ENCODE data around the gene C1orf87.
"Not testable (repeated sequence)": the region's sequence is repeated elsewhere in the genome, so short reads cannot be mapped to it uniquely, and the experiment has no call there.

The C1orf87 gene

GRCh38 chr1:59978511-59978910 lies 95.1 kb downstream of the C1orf87 start:
- H3K4me3 ChIP-seq = no peak overlapping the region
- H3K36me3 ChIP-seq (ENCODE audit: insufficient read depth, low read length) = no peaks in the 10 kb centered on the region
- DNase-seq (ENCODE audit: low read depth, low spot score) = no peak
- TF ChIP-seq EZH2 (IDR thresholded peaks at IDR 0.05) (no peak), FOXP2 (optimal IDR thresholded peaks at IDR 0.05; ENCODE audit: control extremely low read depth, extremely low read length, insufficient read depth) (no peak), POLR2AphosphoS5 (IDR thresholded peaks at IDR 0.05; ENCODE audit: borderline replicate concordance, low read depth, low read length) (no peak)
- no peak overlapping the region for H3K27ac ChIP-seq
- H3K9me3 ChIP-seq (ENCODE audit: low read depth, low read length) = no peaks in the 10 kb centered on the region
- H3K9ac ChIP-seq (ENCODE audit: insufficient read length) = no peak overlapping the region

GRCh38 chr1:59978026-59978425 lies 95.5 kb downstream of the C1orf87 start:
- Histone ChIP-seq H3K9ac (ENCODE audit: insufficient read length) (no peak overlapping the region), H3K9me3 (ENCODE audit: low read depth, low read length) (no peaks in the 10 kb centered on the region), H3K36me3 (ENCODE audit: insufficient read depth, low read length) (no peaks in the 10 kb centered on the region), H3K4me3 (no peak overlapping the region), H3K27ac (no peak overlapping the region)
- no peak for DNase-seq (ENCODE audit: low read depth, low spot score)
- TF ChIP-seq FOXP2 (optimal IDR thresholded peaks at IDR 0.05; ENCODE audit: control extremely low read depth, extremely low read length, insufficient read depth) (no peak), EZH2 (IDR thresholded peaks at IDR 0.05) (no peak), POLR2AphosphoS5 (IDR thresholded peaks at IDR 0.05; ENCODE audit: borderline replicate concordance, low read depth, low read length) (no peak)

GRCh38 chr1:59977075-59977410 lies 96.5 kb downstream of the C1orf87 start:
- Histone ChIP-seq H3K36me3 (ENCODE audit: insufficient read depth, low read length) (no peaks in the 10 kb centered on the region), H3K9ac (ENCODE audit: insufficient read length) (no peak overlapping the region), H3K9me3 (ENCODE audit: low read depth, low read length) (no peaks in the 10 kb centered on the region), H3K27ac (no peak overlapping the region), H3K4me3 (peak overlapping the region; percentile 58; the same call in 1 of the 2 replicates)
- TF ChIP-seq EZH2 (IDR thresholded peaks at IDR 0.05) (no peak), FOXP2 (optimal IDR thresholded peaks at IDR 0.05; ENCODE audit: control extremely low read depth, extremely low read length, insufficient read depth) (no peak), POLR2AphosphoS5 (IDR thresholded peaks at IDR 0.05; ENCODE audit: borderline replicate concordance, low read depth, low read length) (no peak)
- no peak for DNase-seq (ENCODE audit: low read depth, low spot score)

- Histone ChIP-seq H3K36me3 (ENCODE audit: insufficient read depth, low read length) (no peaks in the 10 kb centered on the region), H3K9me3 (ENCODE audit: low read depth, low read length) (no peaks in the 10 kb centered on the region), H3K27ac (no peak overlapping the region), H3K4me3 (peak overlapping the region; percentile 58), H3K9ac (ENCODE audit: insufficient read length) (no peak overlapping the region)
- DNase-seq (ENCODE audit: low read depth, low spot score) = no peak
- TF ChIP-seq POLR2AphosphoS5 (IDR thresholded peaks at IDR 0.05; ENCODE audit: borderline replicate concordance, low read depth, low read length) (no peak), FOXP2 (optimal IDR thresholded peaks at IDR 0.05; ENCODE audit: control extremely low read depth, extremely low read length, insufficient read depth) (no peak), EZH2 (IDR thresholded peaks at IDR 0.05) (no peak)
Observed at GRCh38 chr1:59976194-59977074, 97.1 kb downstream of the C1orf87 start.

GRCh38 chr1:59973719-59974118 lies 99.9 kb downstream of the C1orf87 start:
- H3K9ac ChIP-seq (ENCODE audit: insufficient read length) = no peak overlapping the region
- H3K36me3 ChIP-seq (ENCODE audit: insufficient read depth, low read length) = no peaks in the 10 kb centered on the region
- no peak for TF ChIP-seq EZH2 (IDR thresholded peaks at IDR 0.05)
- H3K4me3 ChIP-seq = no peak overlapping the region
- H3K27ac ChIP-seq = no peak overlapping the region
- DNase-seq (ENCODE audit: low read depth, low spot score) = no peak
- H3K9me3 ChIP-seq (ENCODE audit: low read depth, low read length) = no peaks in the 10 kb centered on the region

- no peak for DNase-seq (ENCODE audit: low read depth, low spot score)
- Histone ChIP-seq H3K9ac (ENCODE audit: insufficient read length) (no peak overlapping the region), H3K9me3 (ENCODE audit: low read depth, low read length) (no peaks in the 10 kb centered on the region), H3K36me3 (ENCODE audit: insufficient read depth, low read length) (no peaks in the 10 kb centered on the region), H3K27ac (no peak overlapping the region), H3K4me3 (no peak overlapping the region)
- TF ChIP-seq EZH2 (IDR thresholded peaks at IDR 0.05) (no peak), POLR2AphosphoS5 (IDR thresholded peaks at IDR 0.05; ENCODE audit: borderline replicate concordance, low read depth, low read length) (no peak), FOXP2 (optimal IDR thresholded peaks at IDR 0.05; ENCODE audit: control extremely low read depth, extremely low read length, insufficient read depth) (no peak)
Observed at GRCh38 chr1:59972216-59972927, 101.2 kb downstream of the C1orf87 start.

- Histone ChIP-seq H3K4me3 (peak overlapping the region; percentile 59), H3K27ac (no peak overlapping the region), H3K36me3 (ENCODE audit: insufficient read depth, low read length) (no peaks in the 10 kb centered on the region), H3K9me3 (ENCODE audit: low read depth, low read length) (no peaks in the 10 kb centered on the region), H3K9ac (ENCODE audit: insufficient read length) (peak overlapping the region; percentile 39)
- DNase-seq (ENCODE audit: low read depth, low spot score) = no peak
- TF ChIP-seq EZH2 (IDR thresholded peaks at IDR 0.05) (no peak), POLR2AphosphoS5 (IDR thresholded peaks at IDR 0.05; ENCODE audit: borderline replicate concordance, low read depth, low read length) (no peak), FOXP2 (optimal IDR thresholded peaks at IDR 0.05; ENCODE audit: control extremely low read depth, extremely low read length, insufficient read depth) (no peak)
Observed at GRCh38 chr1:59971464-59971911, 102.1 kb downstream of the C1orf87 start.

GRCh38 chr1:59969542-59970175 lies 103.9 kb downstream of the C1orf87 start:
- DNase-seq (ENCODE audit: low read depth, low spot score); H3K9ac ChIP-seq (ENCODE audit: insufficient read length); H3K9me3 ChIP-seq (ENCODE audit: low read depth, low read length); H3K27ac ChIP-seq; H3K36me3 ChIP-seq (ENCODE audit: insufficient read depth, low read length); H3K4me3 ChIP-seq: not testable (repeated sequence)

GRCh38 chr1:59968746-59969145 lies 104.8 kb downstream of the C1orf87 start:
- H3K4me3 ChIP-seq; DNase-seq (ENCODE audit: low read depth, low spot score); H3K9me3 ChIP-seq (ENCODE audit: low read depth, low read length); H3K36me3 ChIP-seq (ENCODE audit: insufficient read depth, low read length); H3K9ac ChIP-seq (ENCODE audit: insufficient read length); H3K27ac ChIP-seq: not testable (repeated sequence)

All from SK-N-MC (cell line).